Neural cell (in vitro differentiated cells): ENCODE data around the gene MUC6.

Experiments
- CTCF ChIP-seq: fragments of 450-650 bp; IDR thresholded peaks from 2 replicates; pipeline ENCODE4 v1.5.1; 2014; ENCODE audit warnings: antibody characterized with exemption, mild to moderate bottlenecking, moderate library complexity; ENCODE audit not compliant: poor library complexity, severe bottlenecking
- EP300 ChIP-seq: fragments of 450-650 bp; conservative IDR thresholded peaks from 2 replicates; pipeline ENCODE4 v1.6.1; 2014; ENCODE audit warnings: antibody characterized with exemption, mild to moderate bottlenecking, moderate library complexity; ENCODE audit not compliant: poor library complexity, severe bottlenecking
- EZH2 ChIP-seq: fragments of 200-600, 300-800 bp; shearing (Covaris generic), sonication (generic); IDR thresholded peaks from 2 replicates; pipeline ENCODE4 v1.6.1; 2014; ENCODE audit warnings: antibody characterized with exemption, low read length, borderline replicate concordance, mild to moderate bottlenecking; ENCODE audit not compliant: insufficient read depth, poor library complexity, severe bottlenecking
- POLR2AphosphoS5 ChIP-seq: IDR thresholded peaks from 2 replicates; pipeline ENCODE4 v1.6.1; 2012
- RAD21 ChIP-seq: fragments of 450-650 bp; conservative IDR thresholded peaks from 2 replicates; pipeline ENCODE4 v1.6.1; 2014; ENCODE audit warnings: antibody characterized with exemption, mild to moderate bottlenecking, moderate library complexity
- REST ChIP-seq: IDR thresholded peaks from 2 replicates; pipeline ENCODE4 v1.6.1; 2012; ENCODE audit warnings: borderline replicate concordance
- TAF1 ChIP-seq: IDR thresholded peaks from 2 replicates; pipeline ENCODE4 v1.6.1; 2012; ENCODE audit warnings: low read depth

- TF ChIP-seq POLR2AphosphoS5 (no peak), CTCF (no peak), REST (no peak), TAF1 (no peak), EZH2 (no peak), RAD21 (no peak), EP300 (no peak)
These were observed 7.9 kb downstream of the MUC6 start for GRCh38 chr11:1028616-1029015.
